OCI-LY7 (cell line): Measurements from ENCODE around the gene PIP5K1C.

Experiments used
- CTCF ChIP-seq: fragments of 200-600 bp; sonication (generic); conservative IDR thresholded peaks from 2 replicates; pipeline ENCODE4 v1.5.1; 2014; ENCODE audit warnings: mild to moderate bottlenecking, antibody characterized with exemption, low read length, moderate library complexity, mixed read lengths
- EZH2phosphoT487 ChIP-seq: fragments of 200-600 bp; sonication (generic); IDR thresholded peaks from 2 replicates; pipeline ENCODE4 v1.6.1; 2018; ENCODE audit warnings: low read depth, borderline replicate concordance, mild to moderate bottlenecking, mixed run types, antibody characterized with exemption, low read length, moderate library complexity, mixed read lengths

- TF ChIP-seq EZH2phosphoT487 (no peak), CTCF (no peak)
Measured at GRCh38 chr19:3748965-3749364, 48.7 kb upstream of the PIP5K1C start.
